GM18868 (cell line): ENCODE data around the gene YWHAQ.

Source experiments
- ATAC-seq: cut with Tn5 transposase; IDR thresholded peaks from one replicate; pipeline ENCODE4 v1.9.1; 2021; ENCODE audit warnings: mild to moderate bottlenecking, moderate library complexity; ENCODE audit not compliant: unreplicated experiment

The YWHAQ gene

GRCh38 chr2:9655441-9656269, 24.9 kb upstream of the YWHAQ start:
- peak; percentile 70 for ATAC-seq

- ATAC-seq, result no peak
Observed at GRCh38 chr2:9654452-9655100, 23.8 kb upstream of the YWHAQ start.

GRCh38 chr2:9653485-9654271, 22.9 kb upstream of the YWHAQ start:
- no peak for ATAC-seq

GRCh38 chr2:9652898-9653479, 22.2 kb upstream of the YWHAQ start:
- no peak for ATAC-seq

GRCh38 chr2:9652267-9652666, 21.5 kb upstream of the YWHAQ start:
- ATAC-seq, result no peak

- ATAC-seq, result no peak
Observed at GRCh38 chr2:9650119-9650821, 19.5 kb upstream of the YWHAQ start.

GRCh38 chr2:9649261-9649660, 18.5 kb upstream of the YWHAQ start:
- ATAC-seq, result no peak

- no peak for ATAC-seq
Observed at GRCh38 chr2:9648821-9649220, 18.0 kb upstream of the YWHAQ start.

- ATAC-seq, result no peak
Observed at GRCh38 chr2:9647884-9648283, 17.1 kb upstream of the YWHAQ start.

GRCh38 chr2:9646196-9647030, 15.6 kb upstream of the YWHAQ start:
- ATAC-seq, result no peak

GRCh38 chr2:9644603-9645002, 13.8 kb upstream of the YWHAQ start:
- ATAC-seq, result no peak

- no peak for ATAC-seq
Observed at GRCh38 chr2:9644021-9644420, 13.2 kb upstream of the YWHAQ start.

- peak; percentile 55 for ATAC-seq
Observed at GRCh38 chr2:9641641-9642040, 10.8 kb upstream of the YWHAQ start.

- no peak for ATAC-seq
Observed at GRCh38 chr2:9640403-9641104, 9.8 kb upstream of the YWHAQ start.

- ATAC-seq, result no peak
Observed at GRCh38 chr2:9639740-9640343, 9.0 kb upstream of the YWHAQ start.

GRCh38 chr2:9639000-9639602, 8.3 kb upstream of the YWHAQ start:
- ATAC-seq, result no peak

GRCh38 chr2:9638532-9638931, 7.7 kb upstream of the YWHAQ start:
- no peak for ATAC-seq

GRCh38 chr2:9637330-9637729, 6.5 kb upstream of the YWHAQ start:
- ATAC-seq, result peak; percentile 65
